Right lobe of liver (tissue), 6 donors: ENCODE results near the gene TOR2A. TPM values are rescaled to one million over a fixed set of nuclear protein-coding genes. Genes with fewer than 3 reads are reported as not detected.
A peak's percentile ranks its signal among the peaks of the same experiment; 100 is the strongest.

ENCODE experiments used
- ATAC-seq, 4 donors: fragments of 200-7000 bp; cut with Tn5 transposase; one replicate each; pipeline ENCODE4 v1.9.1; 2020; ENCODE audit warnings: mild to moderate bottlenecking in 4 of 4, moderate library complexity in 4 of 4
- DNase-seq, 3 donors: peaks; one replicate each; pipeline ENCODE4 v3.0.0-alpha.2; 2020
- H3K27ac ChIP-seq, 3 donors: fragments of 200-600 bp; one replicate each; pipeline ENCODE4 v1.8.0; 2022
- H3K27me3 ChIP-seq, 2 donors: fragments of 200-600 bp; one replicate each; pipeline ENCODE4 v1.8.0; 2022
- H3K36me3 ChIP-seq, 4 donors: fragments of 200-600 bp; sonication (generic) in 1 of 4; one replicate each; pipeline versions ENCODE4 v1.5.1 to v1.8.0; 2017 to 2022; ENCODE audit warnings: control low read depth in 1 of 4
- H3K4me1 ChIP-seq, 4 donors: fragments of 200-600 bp; sonication (generic) in 1 of 4; one replicate each; pipeline versions ENCODE4 v1.5.1 to v1.8.0; 2017 to 2022; ENCODE audit warnings: control low read depth in 1 of 4
- H3K4me3 ChIP-seq, 3 donors: fragments of 200-600 bp; one replicate each; pipeline ENCODE4 v1.8.0; 2022
- H3K9me3 ChIP-seq, 4 donors: fragments of 200-600 bp; sonication (generic) in 1 of 4; one replicate each; pipeline versions ENCODE4 v1.5.1 to v1.8.0; 2017 to 2022; ENCODE audit warnings: control low read depth in 1 of 4
- POLR2A ChIP-seq: fragments of 450-650 bp; IDR thresholded peaks from one replicate; pipeline ENCODE4 v1.6.1; 2017; ENCODE audit warnings: antibody characterized with exemption, mild to moderate bottlenecking
- WGBS: methylation state at CpG from one replicate; pipeline ENCODE4 v1.1.6; 2018; ENCODE audit warnings: low coverage, low lambda C conversion rate; ENCODE audit not compliant: insufficient coverage; ENCODE audit errors: missing lambda C conversion rate; 5-methylcytosine and 5-hydroxymethylcytosine counted together
- intact Hi-C, 2 donors: fragments of 100-400 bp; cut with DNase I; formaldehyde crosslinking; loops; one replicate each; pipeline versions ENCODE4 v1.11.2 to v1.14.1; 2022
- total RNA-seq, 6 experiments: library from RNA; depleted of rRNA in 2 of 6; stranded (reverse); fragments of >200 nt in 2 of 6; fragmentation: NEBNext Ultra II Directional in 3 of 6; extraction: Animal tissue kit (Norgen Biotek cat#: 25700) in 3 of 6; gene quantifications; one replicate each; pipeline versions ENCODE4 v1.1.0 to v1.2.4, GENCODE V29; 2016 to 2023
- TF ChIP-seq, protein P1 (sequence below), 4 donors: fragments of 200-600 bp in 3 of 4; fragments of 450-650 bp in 1 of 4; IDR thresholded peaks; one replicate each; pipeline versions ENCODE4 v1.5.1 to v1.8.0; 2016 to 2022; ENCODE audit warnings: antibody characterized with exemption in 4 of 4, mild to moderate bottlenecking in 2 of 4
- donor health status: DM: no; HTN: yes; CAD: no.
- donor health status: DM: no; HTN: no; CAD: no.
- donor health status: DM: no; HTN: no; CAD: no.
- donor health status: DM: no; HTN: yes; CAD: no.
- donor health status: DM: no; HTN: yes; CAD: no.

The TOR2A gene
- total RNA-seq, 6 experiments from 2014 or later, result 6.1 to 15.3 (median 7.7) TPM

DNA sequence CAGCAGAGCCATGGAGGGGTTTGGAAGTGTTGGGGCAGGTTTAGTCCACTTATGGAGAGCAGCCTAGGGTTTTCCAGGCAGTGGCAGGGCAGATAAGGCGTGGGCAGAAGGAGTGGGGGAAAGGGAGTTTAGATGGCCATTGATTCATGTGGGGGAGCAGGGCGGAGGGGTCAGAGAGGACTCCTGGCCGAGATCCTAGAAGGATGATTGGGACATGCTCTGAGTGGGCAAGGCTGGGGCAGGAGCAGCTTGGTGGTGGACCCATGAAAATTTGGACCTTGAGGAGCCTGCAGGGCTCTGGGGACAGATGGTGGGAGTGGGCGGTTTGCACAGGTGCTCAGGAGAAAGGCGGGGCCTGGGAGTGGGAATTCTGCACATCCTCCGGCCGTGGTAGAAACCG is 18.1 kb upstream of the TOR2A start:
- TF ChIP-seq, protein P1, sequence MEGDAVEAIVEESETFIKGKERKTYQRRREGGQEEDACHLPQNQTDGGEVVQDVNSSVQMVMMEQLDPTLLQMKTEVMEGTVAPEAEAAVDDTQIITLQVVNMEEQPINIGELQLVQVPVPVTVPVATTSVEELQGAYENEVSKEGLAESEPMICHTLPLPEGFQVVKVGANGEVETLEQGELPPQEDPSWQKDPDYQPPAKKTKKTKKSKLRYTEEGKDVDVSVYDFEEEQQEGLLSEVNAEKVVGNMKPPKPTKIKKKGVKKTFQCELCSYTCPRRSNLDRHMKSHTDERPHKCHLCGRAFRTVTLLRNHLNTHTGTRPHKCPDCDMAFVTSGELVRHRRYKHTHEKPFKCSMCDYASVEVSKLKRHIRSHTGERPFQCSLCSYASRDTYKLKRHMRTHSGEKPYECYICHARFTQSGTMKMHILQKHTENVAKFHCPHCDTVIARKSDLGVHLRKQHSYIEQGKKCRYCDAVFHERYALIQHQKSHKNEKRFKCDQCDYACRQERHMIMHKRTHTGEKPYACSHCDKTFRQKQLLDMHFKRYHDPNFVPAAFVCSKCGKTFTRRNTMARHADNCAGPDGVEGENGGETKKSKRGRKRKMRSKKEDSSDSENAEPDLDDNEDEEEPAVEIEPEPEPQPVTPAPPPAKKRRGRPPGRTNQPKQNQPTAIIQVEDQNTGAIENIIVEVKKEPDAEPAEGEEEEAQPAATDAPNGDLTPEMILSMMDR (IDR thresholded peaks at IDR 0.05), result no peak
- TF ChIP-seq POLR2A, result no peak
- H3K4me3 ChIP-seq, result no peak overlapping the region
- H3K9me3 ChIP-seq, result no peaks in the 10 kb centered on the region
- H3K36me3 ChIP-seq, result no peaks in the 10 kb centered on the region
- H3K4me1 ChIP-seq, result no peaks in the 10 kb centered on the region
- 70% methylated on average over 6 of the region's 8 CpGs for WGBS
- intact Hi-C loops, result loop anchor here in 1 of 2 donors (10.0 kb wide), 1 partner anchor 248 kb away; no protein-coding TSS in a partner anchor
- no peak for ATAC-seq
- DNase-seq, result no peak
- no peaks in the 10 kb centered on the region for H3K27me3 ChIP-seq
- no peak overlapping the region for H3K27ac ChIP-seq

DNA sequence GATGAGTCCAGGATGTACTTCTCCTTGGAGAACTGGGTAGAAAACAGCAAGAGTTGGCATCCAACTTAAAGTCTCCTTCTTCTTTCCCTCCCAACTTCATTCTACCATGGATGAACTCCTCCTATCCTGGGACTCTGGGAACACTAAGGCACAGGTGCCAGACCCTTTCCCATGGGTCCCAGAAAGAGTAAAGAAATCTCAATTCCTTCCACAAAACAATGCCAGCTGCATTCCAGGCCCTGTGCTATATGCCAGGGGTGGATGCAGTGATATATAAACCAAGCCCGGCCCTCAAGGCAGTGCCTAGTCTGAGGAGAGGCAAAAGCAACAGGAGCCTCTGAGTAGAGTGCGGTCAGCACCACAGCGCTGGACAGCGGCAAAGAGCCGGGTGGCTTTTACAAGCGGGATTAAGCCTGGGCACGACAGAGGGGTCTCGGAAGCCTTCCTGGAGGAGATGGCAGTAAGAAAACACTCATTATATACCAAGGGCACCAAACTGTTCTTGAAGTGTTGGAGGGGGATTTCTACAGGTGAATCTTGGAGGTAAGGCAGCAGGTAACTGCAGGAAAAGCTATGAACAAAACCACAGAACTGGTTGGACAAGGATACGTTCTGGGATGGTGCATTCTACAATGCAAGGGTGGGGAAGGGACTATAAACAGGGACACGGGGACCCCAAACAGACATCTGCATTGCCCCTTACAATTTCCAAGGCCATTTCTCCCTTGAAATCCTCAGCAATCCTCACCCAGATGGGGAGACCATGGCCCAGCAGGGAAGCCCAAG is 16.4 kb upstream of the TOR2A start:
- H3K9me3 ChIP-seq, result no peaks in the 10 kb centered on the region
- no peak overlapping the region for H3K4me3 ChIP-seq
- DNase-seq (no peak), ATAC-seq (peak in 3 of 4 donors; percentile 33 to 56 (median 41))
- no peak overlapping the region for H3K27ac ChIP-seq
- H3K27me3 ChIP-seq, result no peaks in the 10 kb centered on the region
- H3K4me1 ChIP-seq, result no peaks in the 10 kb centered on the region
- TF ChIP-seq, protein P1 (IDR thresholded peaks at IDR 0.05), result no peak
- no peak for TF ChIP-seq POLR2A
- intact Hi-C loops, result loop anchor here in 1 of 2 donors (10.0 kb wide), 1 partner anchor 247 kb away; no protein-coding TSS in a partner anchor
- no peaks in the 10 kb centered on the region for H3K36me3 ChIP-seq
- 19% methylated on average over 10 of the region's 10 CpGs for WGBS

DNA sequence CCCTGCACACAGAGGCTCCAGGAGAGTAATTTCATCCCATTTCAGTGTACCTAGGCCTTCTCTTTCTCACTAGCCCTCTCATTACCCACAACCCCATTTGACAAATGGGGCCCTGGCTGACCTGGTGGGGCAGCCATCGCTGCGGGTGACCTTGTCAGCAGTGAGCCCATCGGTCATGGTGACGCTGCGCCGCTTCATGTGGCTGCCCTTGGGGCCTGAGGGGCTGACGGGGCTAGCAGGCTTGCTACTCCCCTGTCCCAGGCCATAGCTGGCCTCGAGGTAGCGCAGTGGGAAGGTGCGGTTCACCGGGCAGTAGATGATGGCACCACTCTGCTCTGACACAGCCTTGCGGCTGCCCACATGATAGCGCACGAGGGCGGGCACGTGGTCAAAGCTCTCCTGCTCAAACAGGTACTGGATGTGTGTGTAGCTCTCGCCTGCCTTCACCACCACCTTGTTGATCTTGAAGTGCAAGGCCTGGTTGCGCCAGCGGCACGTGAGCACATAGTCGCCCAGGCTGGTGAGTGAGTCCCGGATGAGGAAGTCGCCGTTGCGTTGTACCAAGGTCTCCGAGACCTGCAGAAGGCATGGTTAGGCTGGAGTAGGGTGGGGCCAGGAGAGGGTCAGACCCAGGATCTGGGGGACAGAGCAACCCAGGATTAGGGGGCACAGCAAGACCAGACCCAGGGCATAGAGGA is 14.1 kb upstream of the TOR2A start:
- no peak for ATAC-seq
- H3K27me3 ChIP-seq, result no peaks in the 10 kb centered on the region
- no peak overlapping the region for H3K4me3 ChIP-seq
- no peak overlapping the region for H3K27ac ChIP-seq
- no peaks in the 10 kb centered on the region for H3K4me1 ChIP-seq
- intact Hi-C loops, result no loop called here
- TF ChIP-seq POLR2A, result no peak
- TF ChIP-seq, protein P1 (IDR thresholded peaks at IDR 0.05), result no peak
- no peak for DNase-seq
- no peaks in the 10 kb centered on the region for H3K36me3 ChIP-seq
- no peaks in the 10 kb centered on the region for H3K9me3 ChIP-seq
- 94% methylated on average over 3 of the region's 26 CpGs for WGBS

DNA sequence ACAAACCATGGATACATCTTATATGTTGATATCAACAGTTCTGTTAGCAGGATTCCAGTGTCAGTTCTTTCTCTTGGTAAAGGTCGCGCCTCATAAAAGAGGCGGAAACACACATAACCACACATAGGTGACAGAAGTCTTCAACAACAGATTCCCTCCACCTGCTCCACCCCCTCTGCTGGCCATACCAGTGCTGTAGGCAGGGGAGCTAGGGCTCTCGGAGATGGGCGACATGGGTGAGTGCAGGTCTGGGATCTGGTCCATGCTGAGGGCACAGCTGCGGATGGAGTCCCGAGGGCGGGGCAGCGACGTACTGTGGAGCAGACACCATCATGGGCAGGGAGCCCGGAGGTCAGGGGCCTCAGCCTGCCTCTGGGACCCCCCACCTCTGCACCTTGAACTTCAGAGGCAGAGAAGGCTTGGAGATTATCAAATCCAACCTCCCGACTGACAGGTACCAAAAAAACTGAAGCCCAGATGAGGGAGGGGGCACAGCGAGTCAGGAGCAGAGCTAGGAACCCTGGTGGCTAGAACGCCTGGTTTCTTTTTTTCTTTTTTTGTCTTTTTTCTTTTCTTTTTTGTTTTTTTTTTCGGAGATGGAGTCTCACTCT is 12.0 kb upstream of the TOR2A start:
- H3K36me3 ChIP-seq, result no peaks in the 10 kb centered on the region
- TF ChIP-seq POLR2A, result no peak
- TF ChIP-seq, protein P1 (IDR thresholded peaks at IDR 0.05), result no peak
- intact Hi-C loops, result no loop called here
- H3K27ac ChIP-seq, result no peak overlapping the region
- DNase-seq, result no peak
- 40% methylated on average over 5 of the region's 15 CpGs for WGBS
- peaks cover 0 to 8% of the 10 kb centered on the region in 2 donors for H3K27me3 ChIP-seq
- no peaks in the 10 kb centered on the region for H3K4me1 ChIP-seq
- no peaks in the 10 kb centered on the region for H3K9me3 ChIP-seq
- ATAC-seq, result no peak
- H3K4me3 ChIP-seq, result no peak overlapping the region
